ENCODE results near the gene CHST7. TPM values are rescaled to one million over a fixed set of nuclear protein-coding genes. Genes with fewer than 3 reads are reported as not detected.
A peak's percentile ranks its signal among the peaks of the same experiment; 100 is the strongest.

The CHST7 gene
- total and polyA plus RNA-seq, 10 of the 15 experiments (the other 5 are each of a cell fraction or from before 2014, with no cell fraction given) = 0.58 to 11.0 (median 5.4) TPM

DNA sequence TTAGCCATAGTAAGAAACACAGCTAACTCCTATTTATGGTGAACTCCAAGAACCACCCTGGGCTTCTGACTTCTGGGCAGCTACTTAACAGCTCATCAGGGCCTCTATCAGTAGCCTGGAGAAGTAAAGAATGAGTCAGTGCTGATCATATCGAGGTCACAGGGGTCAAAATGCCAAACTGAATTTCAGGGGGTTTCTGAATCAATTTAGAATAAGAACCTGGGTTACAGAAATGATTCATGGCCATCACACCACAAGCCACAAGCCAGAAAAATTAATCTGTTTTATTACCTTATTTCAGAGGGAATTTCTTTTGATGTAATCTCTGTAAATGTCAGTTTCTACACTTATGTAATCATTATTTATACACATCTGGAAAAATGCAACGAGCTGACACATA, 64.4 kb downstream of the CHST7 start (continued):
- no peak for TF ChIP-seq CTCF (IDR thresholded peaks at IDR 0.05 in 2 of 3, conservative IDR thresholded peaks at IDR 0.05 in 1 of 3; ENCODE audit: control insufficient read depth in 2 of 3, extremely low read depth in 1 of 3, insufficient read depth in 1 of 3, low read depth in 3 of 3, low read length in 3 of 3)
- no peak for TF ChIP-seq USF2 (IDR thresholded peaks at IDR 0.05; ENCODE audit: borderline replicate concordance, low read depth, low read length)
- peak; percentile 40; the same call in 1 of the 2 replicates for TF ChIP-seq CHD2 (IDR thresholded peaks at IDR 0.05; ENCODE audit: borderline replicate concordance, low read depth, low read length)
- TF ChIP-seq SKIL (IDR thresholded peaks at IDR 0.05; ENCODE audit: low read depth, poor library complexity, severe bottlenecking) = peak; percentile 85
- peak; percentile 97 for TF ChIP-seq MTA2 (IDR thresholded peaks at IDR 0.05; ENCODE audit: low read depth)
- TF ChIP-seq, protein P1, sequence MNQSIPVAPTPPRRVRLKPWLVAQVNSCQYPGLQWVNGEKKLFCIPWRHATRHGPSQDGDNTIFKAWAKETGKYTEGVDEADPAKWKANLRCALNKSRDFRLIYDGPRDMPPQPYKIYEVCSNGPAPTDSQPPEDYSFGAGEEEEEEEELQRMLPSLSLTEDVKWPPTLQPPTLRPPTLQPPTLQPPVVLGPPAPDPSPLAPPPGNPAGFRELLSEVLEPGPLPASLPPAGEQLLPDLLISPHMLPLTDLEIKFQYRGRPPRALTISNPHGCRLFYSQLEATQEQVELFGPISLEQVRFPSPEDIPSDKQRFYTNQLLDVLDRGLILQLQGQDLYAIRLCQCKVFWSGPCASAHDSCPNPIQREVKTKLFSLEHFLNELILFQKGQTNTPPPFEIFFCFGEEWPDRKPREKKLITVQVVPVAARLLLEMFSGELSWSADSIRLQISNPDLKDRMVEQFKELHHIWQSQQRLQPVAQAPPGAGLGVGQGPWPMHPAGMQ (IDR thresholded peaks at IDR 0.05; ENCODE audit: borderline replicate concordance) = no peak
- peak; percentile 99 for TF ChIP-seq NFIC (IDR thresholded peaks at IDR 0.05; ENCODE audit: low read depth, low read length)
- TF ChIP-seq, protein P2, sequence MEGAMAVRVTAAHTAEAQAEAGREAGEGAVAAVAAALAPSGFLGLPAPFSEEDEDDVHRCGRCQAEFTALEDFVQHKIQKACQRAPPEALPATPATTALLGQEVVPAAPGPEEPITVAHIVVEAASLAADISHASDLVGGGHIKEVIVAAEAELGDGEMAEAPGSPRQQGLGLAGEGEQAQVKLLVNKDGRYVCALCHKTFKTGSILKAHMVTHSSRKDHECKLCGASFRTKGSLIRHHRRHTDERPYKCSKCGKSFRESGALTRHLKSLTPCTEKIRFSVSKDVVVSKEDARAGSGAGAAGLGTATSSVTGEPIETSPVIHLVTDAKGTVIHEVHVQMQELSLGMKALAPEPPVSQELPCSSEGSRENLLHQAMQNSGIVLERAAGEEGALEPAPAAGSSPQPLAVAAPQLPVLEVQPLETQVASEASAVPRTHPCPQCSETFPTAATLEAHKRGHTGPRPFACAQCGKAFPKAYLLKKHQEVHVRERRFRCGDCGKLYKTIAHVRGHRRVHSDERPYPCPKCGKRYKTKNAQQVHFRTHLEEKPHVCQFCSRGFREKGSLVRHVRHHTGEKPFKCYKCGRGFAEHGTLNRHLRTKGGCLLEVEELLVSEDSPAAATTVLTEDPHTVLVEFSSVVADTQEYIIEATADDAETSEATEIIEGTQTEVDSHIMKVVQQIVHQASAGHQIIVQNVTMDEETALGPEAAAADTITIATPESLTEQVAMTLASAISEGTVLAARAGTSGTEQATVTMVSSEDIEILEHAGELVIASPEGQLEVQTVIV (IDR thresholded peaks at IDR 0.05; ENCODE audit: borderline replicate concordance, partially characterized antibody) = no peak
- TF ChIP-seq DPF2 (IDR thresholded peaks at IDR 0.05) = peak; percentile 90; the same call in 1 of the 2 replicates
- peak; percentile 99 for TF ChIP-seq RUNX3 (IDR thresholded peaks at IDR 0.05; ENCODE audit: low read length)
- TF ChIP-seq TCF12 (IDR thresholded peaks at IDR 0.05; ENCODE audit: low read depth, low read length) = 0 out of 2 replicates have a peak, but pooled peaks have one; percentile 13
- TF ChIP-seq REST (IDR thresholded peaks at IDR 0.05; ENCODE audit: low read depth, low read length) = no peak
- TF ChIP-seq STAT3 (IDR thresholded peaks at IDR 0.05; ENCODE audit: low read depth, low read length) = 0 out of 2 replicates have a peak, but pooled peaks have one; percentile 69
- TF ChIP-seq EP300 (IDR thresholded peaks at IDR 0.05; ENCODE audit: borderline replicate concordance in 1 of 2, control insufficient read depth in 1 of 2, low read depth in 2 of 2, low read length in 2 of 2) = peak; percentile 88 to 92; a peak in 3 of 4 replicates
- TF ChIP-seq ATF7 (IDR thresholded peaks at IDR 0.05; ENCODE audit: low read depth) = peak; percentile 88
- TF ChIP-seq CREB1 (IDR thresholded peaks at IDR 0.05; ENCODE audit: low read depth) = peak; percentile 35; the same call in 1 of the 2 replicates
- TF ChIP-seq POU2F2 (IDR thresholded peaks at IDR 0.05; ENCODE audit: borderline replicate concordance, low read depth, low read length) = peak; percentile 57; the same call in 1 of the 3 replicates

All from GM12878 (cell line).